GM12892 (cell line): ENCODE data around the gene DUS1L.

Experiments
- POLR2A ChIP-seq: IDR thresholded peaks from 2 replicates; pipeline ENCODE4 v1.6.1; 2011; ENCODE audit warnings: low read depth, low read length, control low read depth
- POLR2AphosphoS5 ChIP-seq: IDR thresholded peaks from 2 replicates; pipeline ENCODE4 v1.6.1; 2011; ENCODE audit warnings: low read depth, low read length, control low read depth
- TAF1 ChIP-seq: IDR thresholded peaks from 2 replicates; pipeline ENCODE4 v1.6.1; 2011; ENCODE audit warnings: low read depth, mild to moderate bottlenecking, control low read depth, low read length, borderline replicate concordance

DNA sequence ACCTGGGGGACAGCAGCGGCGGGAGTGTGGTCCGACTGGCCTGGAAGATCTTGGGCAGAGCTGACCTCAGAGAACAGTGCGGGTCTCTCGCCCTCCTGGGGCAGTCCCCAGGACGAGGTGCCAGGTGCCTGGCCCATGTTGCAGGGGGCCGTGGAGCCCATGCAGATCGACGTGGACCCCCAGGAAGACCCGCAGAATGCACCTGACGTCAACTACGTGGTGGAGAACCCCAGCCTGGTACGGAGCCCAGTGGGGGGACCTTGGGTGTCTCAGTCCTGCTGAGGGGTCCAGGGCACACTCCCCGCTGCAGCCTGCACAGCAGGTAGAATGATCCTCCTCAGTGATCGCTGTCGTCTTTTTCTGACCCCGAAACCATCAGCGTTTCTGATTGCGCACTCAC is 12.5 kb downstream of the DUS1L start:
- TF ChIP-seq POLR2AphosphoS5: no peak
- no peak for TF ChIP-seq POLR2A
- no peak for TF ChIP-seq TAF1
